ENCODE results near the gene CDH8.

Gene CDH8

DNA sequence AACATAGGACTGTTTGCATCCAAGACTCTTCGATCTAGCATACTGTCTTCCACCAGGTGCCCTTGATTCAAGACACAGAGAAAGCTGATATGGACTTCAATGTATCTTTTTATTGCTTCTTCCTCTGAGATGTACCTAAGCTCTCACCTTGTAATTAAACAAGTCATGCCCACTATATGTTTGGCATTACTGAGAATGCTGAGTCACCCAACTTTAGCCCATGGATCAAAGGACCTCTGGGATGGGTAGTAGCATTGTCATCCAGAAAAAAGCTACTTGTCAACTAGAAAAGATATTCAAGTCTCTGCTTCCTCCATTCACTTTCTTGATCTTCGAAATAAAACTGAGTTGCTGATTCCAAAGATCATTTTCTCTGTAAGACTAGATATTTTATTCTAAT, 37.8 kb downstream of the CDH8 start:
- Histone ChIP-seq H3K4me1 (ENCODE audit: control insufficient read depth, insufficient read depth, low read length) (no peaks in the 10 kb centered on the region), H3K36me3 (ENCODE audit: control insufficient read depth, insufficient read depth, low read length) (no peaks in the 10 kb centered on the region), H3K4me3 (ENCODE audit: insufficient read depth, low read depth, low read length) (no peak overlapping the region), H3K27me3 (ENCODE audit: control insufficient read depth, insufficient read depth, low read length, poor library complexity, severe bottlenecking) (no peaks in the 10 kb centered on the region), H3K9me3 (ENCODE audit: control insufficient read depth, low read length) (no peaks in the 10 kb centered on the region), H3K27ac (ENCODE audit: insufficient read depth, low read depth, low read length, poor library complexity, severe bottlenecking) (no peak overlapping the region)
- WGBS, 2 experiments = 94 to 100% methylated on average over 1 to 2 of the region's 2 CpGs

- no peaks in the 10 kb centered on the region for H3K9me3 ChIP-seq (ENCODE audit: control insufficient read depth, low read length)
- no peaks in the 10 kb centered on the region for H3K36me3 ChIP-seq (ENCODE audit: control insufficient read depth, insufficient read depth, low read length)
- 89 to 92% methylated on average over 3 of the region's 3 CpGs for WGBS, 2 experiments
Measured at GRCh38 chr16:61993108-61993507, 43.1 kb downstream of the CDH8 start.

DNA sequence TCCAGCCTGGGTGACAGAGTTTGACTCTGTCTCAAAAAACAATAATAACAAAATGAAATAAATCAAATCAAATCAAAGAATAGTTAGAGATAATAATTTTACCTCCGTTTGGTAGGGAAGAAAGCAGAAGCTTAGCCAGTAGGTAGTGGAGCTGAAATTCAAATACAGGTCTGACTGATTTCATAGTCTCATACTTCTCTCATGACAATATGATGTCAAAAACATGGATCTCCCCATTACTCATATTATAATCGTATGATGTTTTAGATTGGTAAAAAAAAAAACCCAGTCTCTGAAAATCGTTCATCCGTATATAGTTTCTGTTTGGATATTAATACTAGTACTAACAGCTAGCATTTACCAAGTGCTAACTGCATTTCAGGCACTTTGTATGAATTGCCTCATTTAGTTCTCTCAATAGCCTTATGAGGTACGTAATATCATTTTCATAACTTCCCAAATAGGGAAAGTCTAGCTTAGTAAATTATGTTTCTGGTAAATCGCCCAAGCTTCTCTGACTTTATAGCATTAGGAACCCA, 48.7 kb downstream of the CDH8 start:
- Histone ChIP-seq H3K4me1 (ENCODE audit: control insufficient read depth, insufficient read depth, low read length) (no peaks in the 10 kb centered on the region), H3K27ac (ENCODE audit: insufficient read depth, low read depth, low read length, poor library complexity, severe bottlenecking) (no peak overlapping the region), H3K36me3 (ENCODE audit: control insufficient read depth, insufficient read depth, low read length) (no peaks in the 10 kb centered on the region), H3K27me3 (ENCODE audit: control insufficient read depth, insufficient read depth, low read length, poor library complexity, severe bottlenecking) (no peaks in the 10 kb centered on the region), H3K4me3 (ENCODE audit: insufficient read depth, low read depth, low read length) (no peak overlapping the region), H3K9me3 (ENCODE audit: control insufficient read depth, low read length) (no peaks in the 10 kb centered on the region)
- 100% methylated on average over 5 of the region's 6 CpGs; no CpG with 5 or more reads in 1 of the 2 experiments for WGBS, 2 experiments

More at GRCh38 chr16:61993108-61993507, 43.1 kb downstream of the CDH8 start:
- no peaks in the 10 kb centered on the region for H3K27me3 ChIP-seq (ENCODE audit: control insufficient read depth, insufficient read depth, low read length, poor library complexity, severe bottlenecking)
- H3K27ac ChIP-seq (ENCODE audit: insufficient read depth, low read depth, low read length, poor library complexity, severe bottlenecking) = no peak overlapping the region
- H3K4me3 ChIP-seq (ENCODE audit: insufficient read depth, low read depth, low read length) = no peak overlapping the region
- no peaks in the 10 kb centered on the region for H3K4me1 ChIP-seq (ENCODE audit: control insufficient read depth, insufficient read depth, low read length)

DNA sequence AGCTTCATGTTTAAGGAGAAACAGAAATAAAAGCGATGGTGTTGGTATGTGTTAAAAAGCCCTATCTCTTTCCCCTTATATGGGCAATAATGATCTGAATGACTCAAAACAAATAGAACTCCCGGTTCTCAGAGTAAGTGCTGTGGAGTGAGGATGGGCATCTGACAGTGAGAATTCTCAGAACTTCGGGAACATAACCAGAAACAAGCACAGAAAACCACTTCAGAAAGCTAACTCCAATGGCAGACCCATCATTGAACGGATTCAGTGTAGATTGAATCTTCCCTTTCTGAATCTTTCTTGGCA, 67.2 kb downstream of the CDH8 start:
- Histone ChIP-seq H3K4me1 (ENCODE audit: control insufficient read depth, insufficient read depth, low read length) (peaks cover 5% of the 10 kb centered on the region), H3K9me3 (ENCODE audit: control insufficient read depth, low read length) (no peaks in the 10 kb centered on the region), H3K4me3 (ENCODE audit: insufficient read depth, low read depth, low read length) (no peak overlapping the region), H3K27ac (ENCODE audit: insufficient read depth, low read depth, low read length, poor library complexity, severe bottlenecking) (no peak overlapping the region), H3K36me3 (ENCODE audit: control insufficient read depth, insufficient read depth, low read length) (no peaks in the 10 kb centered on the region), H3K27me3 (ENCODE audit: control insufficient read depth, insufficient read depth, low read length, poor library complexity, severe bottlenecking) (no peaks in the 10 kb centered on the region)
- 87 to 94% methylated on average over 2 to 4 of the region's 4 CpGs for WGBS, 2 experiments

DNA sequence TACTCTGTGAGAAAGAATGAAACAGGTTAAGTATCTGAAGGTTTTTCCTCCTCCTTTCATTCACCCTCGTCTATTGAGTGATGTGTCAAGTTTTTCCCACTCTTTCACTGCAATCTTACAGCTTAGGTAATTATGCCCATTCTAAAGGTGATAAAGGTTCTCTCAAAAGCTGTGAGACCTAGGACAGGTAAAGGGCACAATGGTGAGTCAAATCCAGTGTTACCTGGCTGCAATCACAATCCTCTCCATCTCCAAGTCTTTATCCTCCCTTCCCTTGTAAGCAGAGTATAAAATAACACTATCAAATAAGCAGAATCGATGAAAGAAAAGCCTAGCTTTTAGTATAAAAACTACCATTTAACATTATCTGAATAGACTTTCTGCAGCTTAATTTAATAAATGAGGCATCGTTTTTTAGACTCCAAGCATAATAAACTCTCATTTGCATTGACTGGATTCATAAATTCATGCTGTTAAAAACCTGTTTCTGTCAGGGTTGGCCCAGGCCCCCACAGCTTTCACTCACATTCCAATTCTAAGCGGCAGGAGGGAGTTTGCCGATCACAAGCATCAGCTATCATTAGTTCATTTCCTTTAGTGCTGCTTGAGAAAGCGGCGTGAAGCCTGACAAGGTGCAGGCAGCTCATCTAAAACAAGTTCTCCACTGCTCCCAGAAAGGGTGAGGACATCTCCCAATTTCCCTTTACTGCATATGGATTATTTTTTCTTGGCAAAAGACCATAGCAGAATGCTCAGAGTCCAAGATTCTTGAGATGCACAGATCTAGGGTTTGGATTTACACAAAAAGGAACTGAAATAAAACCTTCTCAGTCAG, 67.8 kb downstream of the CDH8 start:
- Histone ChIP-seq H3K4me1 (ENCODE audit: control insufficient read depth, insufficient read depth, low read length) (peaks cover 5% of the 10 kb centered on the region), H3K4me3 (ENCODE audit: insufficient read depth, low read depth, low read length) (no peak overlapping the region), H3K27ac (ENCODE audit: insufficient read depth, low read depth, low read length, poor library complexity, severe bottlenecking) (no peak overlapping the region), H3K27me3 (ENCODE audit: control insufficient read depth, insufficient read depth, low read length, poor library complexity, severe bottlenecking) (no peaks in the 10 kb centered on the region), H3K36me3 (ENCODE audit: control insufficient read depth, insufficient read depth, low read length) (no peaks in the 10 kb centered on the region), H3K9me3 (ENCODE audit: control insufficient read depth, low read length) (no peaks in the 10 kb centered on the region)
- WGBS, 2 experiments = 53 to 59% methylated on average over 7 of the region's 7 CpGs

DNA sequence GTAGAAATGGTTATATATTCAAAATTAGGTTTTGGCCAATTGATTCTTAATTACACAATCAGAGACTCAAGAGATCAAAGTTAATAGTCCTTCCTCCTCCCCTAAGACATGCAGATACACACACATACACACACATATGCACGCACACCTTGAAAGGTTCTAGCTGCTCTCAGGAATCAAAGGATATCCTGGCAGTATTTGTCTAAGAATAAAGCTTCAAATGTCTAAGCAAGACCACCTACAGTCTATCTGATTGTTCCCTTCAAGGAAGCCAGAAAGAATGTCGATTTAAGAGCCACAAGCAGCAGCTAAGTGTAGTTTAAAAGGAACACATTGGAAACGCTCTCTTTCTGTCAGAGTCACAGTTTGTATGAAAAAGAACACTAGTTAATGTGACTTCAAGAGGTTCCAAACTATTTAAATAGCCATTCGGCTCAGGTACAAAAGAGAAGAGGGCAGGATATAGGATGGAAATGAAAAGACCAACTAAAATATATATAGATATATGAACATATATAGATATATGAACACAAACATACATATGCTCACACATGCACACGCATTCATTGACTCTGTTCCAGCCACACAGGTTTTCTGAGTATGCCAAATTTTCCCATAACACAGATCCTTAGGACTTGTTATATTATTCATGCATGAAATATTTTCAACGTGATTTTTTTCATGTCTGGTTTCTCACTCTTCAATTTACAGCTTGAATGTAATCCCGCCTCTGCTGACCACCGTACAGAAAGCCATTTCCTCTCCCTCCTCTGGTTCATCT, 79.0 kb downstream of the CDH8 start:
- Histone ChIP-seq H3K27ac (ENCODE audit: insufficient read depth, low read depth, low read length, poor library complexity, severe bottlenecking) (no peak overlapping the region), H3K36me3 (ENCODE audit: control insufficient read depth, insufficient read depth, low read length) (no peaks in the 10 kb centered on the region), H3K4me3 (ENCODE audit: insufficient read depth, low read depth, low read length) (no peak overlapping the region), H3K27me3 (ENCODE audit: control insufficient read depth, insufficient read depth, low read length, poor library complexity, severe bottlenecking) (no peaks in the 10 kb centered on the region), H3K4me1 (ENCODE audit: control insufficient read depth, insufficient read depth, low read length) (no peaks in the 10 kb centered on the region), H3K9me3 (ENCODE audit: control insufficient read depth, low read length) (no peaks in the 10 kb centered on the region)
- WGBS, 2 experiments = 46 to 47% methylated on average over 7 of the region's 8 CpGs

DNA sequence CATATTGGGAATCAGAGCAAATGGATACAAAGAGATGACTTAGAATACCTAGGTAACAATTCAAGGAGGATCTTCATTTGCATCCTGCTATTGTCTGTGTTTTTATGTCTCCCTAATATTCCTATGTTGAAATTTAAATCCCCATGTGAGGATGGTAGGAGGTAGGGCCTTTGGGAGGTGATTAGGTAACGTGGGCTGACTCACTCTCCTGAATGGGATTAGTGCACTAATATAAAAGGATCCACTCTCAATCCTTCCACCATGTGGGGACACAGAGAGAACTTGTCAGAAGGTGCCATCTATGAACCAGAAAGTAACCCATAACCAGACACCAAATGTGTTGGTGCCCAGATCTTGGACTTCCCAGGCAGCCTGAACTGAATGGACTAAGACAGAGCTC, 83.4 kb downstream of the CDH8 start:
- H3K27me3 ChIP-seq (ENCODE audit: control insufficient read depth, insufficient read depth, low read length, poor library complexity, severe bottlenecking) = peaks cover 5% of the 10 kb centered on the region
- 100% methylated on average over 1 of the region's 1 CpG; no CpG with 5 or more reads in 1 of the 2 experiments for WGBS, 2 experiments
- no peaks in the 10 kb centered on the region for H3K4me1 ChIP-seq (ENCODE audit: control insufficient read depth, insufficient read depth, low read length)
- no peaks in the 10 kb centered on the region for H3K36me3 ChIP-seq (ENCODE audit: control insufficient read depth, insufficient read depth, low read length)
- H3K27ac ChIP-seq (ENCODE audit: insufficient read depth, low read depth, low read length, poor library complexity, severe bottlenecking) = no peak overlapping the region
- H3K9me3 ChIP-seq (ENCODE audit: control insufficient read depth, low read length) = no peaks in the 10 kb centered on the region
- no peak overlapping the region for H3K4me3 ChIP-seq (ENCODE audit: insufficient read depth, low read depth, low read length)

GRCh38 chr16:61948414-61948813, 87.8 kb downstream of the CDH8 start:
- no peaks in the 10 kb centered on the region for H3K9me3 ChIP-seq (ENCODE audit: control insufficient read depth, low read length)
- 20% methylated on average over 1 of the region's 3 CpGs; no CpG with 5 or more reads in 1 of the 2 experiments for WGBS, 2 experiments
- no peak overlapping the region for H3K27ac ChIP-seq (ENCODE audit: insufficient read depth, low read depth, low read length, poor library complexity, severe bottlenecking)
- H3K36me3 ChIP-seq (ENCODE audit: control insufficient read depth, insufficient read depth, low read length) = no peaks in the 10 kb centered on the region
- peaks cover 10% of the 10 kb centered on the region for H3K27me3 ChIP-seq (ENCODE audit: control insufficient read depth, insufficient read depth, low read length, poor library complexity, severe bottlenecking)
- H3K4me3 ChIP-seq (ENCODE audit: insufficient read depth, low read depth, low read length) = no peak overlapping the region
- H3K4me1 ChIP-seq (ENCODE audit: control insufficient read depth, insufficient read depth, low read length) = no peaks in the 10 kb centered on the region

- H3K27ac ChIP-seq (ENCODE audit: insufficient read depth, low read depth, low read length, poor library complexity, severe bottlenecking) = no peak overlapping the region
- H3K36me3 ChIP-seq (ENCODE audit: control insufficient read depth, insufficient read depth, low read length) = no peaks in the 10 kb centered on the region
- peaks cover 10% of the 10 kb centered on the region for H3K27me3 ChIP-seq (ENCODE audit: control insufficient read depth, insufficient read depth, low read length, poor library complexity, severe bottlenecking)
- H3K4me3 ChIP-seq (ENCODE audit: insufficient read depth, low read depth, low read length) = no peak overlapping the region
- no peaks in the 10 kb centered on the region for H3K4me1 ChIP-seq (ENCODE audit: control insufficient read depth, insufficient read depth, low read length)
- no peaks in the 10 kb centered on the region for H3K9me3 ChIP-seq (ENCODE audit: control insufficient read depth, low read length)
Measured at GRCh38 chr16:61946019-61946418, 90.2 kb downstream of the CDH8 start.

DNA sequence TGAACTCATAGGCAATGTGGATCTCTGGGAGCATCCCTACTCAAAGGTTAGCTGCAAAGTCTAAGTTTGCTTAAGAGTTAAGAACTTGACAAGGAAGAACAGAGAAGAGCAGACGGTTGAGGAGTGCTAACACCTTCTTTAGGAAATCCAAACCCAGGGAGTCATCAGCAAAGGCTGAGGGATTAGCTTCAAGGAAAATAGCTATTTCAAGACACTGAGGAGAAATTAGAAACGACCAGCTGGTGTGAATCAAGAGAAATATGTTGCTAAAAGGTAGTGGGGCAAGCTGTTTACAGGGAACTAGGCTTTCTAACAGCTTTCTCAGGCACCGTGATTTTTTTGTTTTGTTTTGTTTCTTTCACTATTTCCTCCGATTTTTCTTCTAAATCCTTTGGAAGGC, 90.7 kb downstream of the CDH8 start:
- H3K27me3 ChIP-seq (ENCODE audit: control insufficient read depth, insufficient read depth, low read length, poor library complexity, severe bottlenecking) = peaks cover 10% of the 10 kb centered on the region
- no peaks in the 10 kb centered on the region for H3K4me1 ChIP-seq (ENCODE audit: control insufficient read depth, insufficient read depth, low read length)
- 78 to 81% methylated on average over 4 of the region's 4 CpGs for WGBS, 2 experiments
- H3K36me3 ChIP-seq (ENCODE audit: control insufficient read depth, insufficient read depth, low read length) = no peaks in the 10 kb centered on the region
- H3K4me3 ChIP-seq (ENCODE audit: insufficient read depth, low read depth, low read length) = no peak overlapping the region
- no peaks in the 10 kb centered on the region for H3K9me3 ChIP-seq (ENCODE audit: control insufficient read depth, low read length)
- H3K27ac ChIP-seq (ENCODE audit: insufficient read depth, low read depth, low read length, poor library complexity, severe bottlenecking) = no peak overlapping the region

Data from ectodermal cell (in vitro differentiated cells).